HUES64 (cell line): ENCODE data around the gene LYRM1.
"Not testable (repeated sequence)": the region's sequence is repeated elsewhere in the genome, so short reads cannot be mapped to it uniquely, and the experiment has no call there.

ENCODE experiments used
- H3K27ac ChIP-seq: 2 replicates; pipeline ENCODE4 v1.7.0; 2013; ENCODE audit warnings: low read depth, low read length, inconsistent platforms
- H3K27me3 ChIP-seq: 2 replicates; pipeline ENCODE4 v1.6.1; 2013; ENCODE audit warnings: mild to moderate bottlenecking, low read length; ENCODE audit not compliant: insufficient read depth
- H3K36me3 ChIP-seq: 2 replicates; pipeline ENCODE4 v1.6.1; 2013; ENCODE audit warnings: mild to moderate bottlenecking, low read length; ENCODE audit not compliant: insufficient read depth
- H3K4me1 ChIP-seq: 2 replicates; pipeline ENCODE4 v1.6.1; 2013; ENCODE audit warnings: mild to moderate bottlenecking, low read length, moderate library complexity; ENCODE audit not compliant: insufficient read depth
- H3K4me3 ChIP-seq: 2 replicates; pipeline ENCODE4 v1.5.1; 2013; ENCODE audit warnings: mild to moderate bottlenecking, low read length, moderate library complexity
- H3K9ac ChIP-seq: 2 replicates; pipeline ENCODE4 v1.6.1; 2013; ENCODE audit warnings: mild to moderate bottlenecking, low read depth, low read length
- H3K9me3 ChIP-seq: 2 replicates; pipeline ENCODE4 v1.6.1; 2013; ENCODE audit warnings: low read depth, low read length; ENCODE audit not compliant: insufficient read depth
- WGBS: fragments of 150-250, 120-280 bp; methylation state at CpG from one replicate; pipeline ENCODE4 v1.1.7; 2013; ENCODE audit warnings: missing lambda C conversion rate; 5-methylcytosine and 5-hydroxymethylcytosine counted together

Gene LYRM1

GRCh38 chr16:20956319-20956718 lies 55.7 kb downstream of the LYRM1 start:
- Histone ChIP-seq H3K4me3 (no peak overlapping the region), H3K27ac (no peak overlapping the region), H3K27me3 (no peaks in the 10 kb centered on the region), H3K9me3 (no peaks in the 10 kb centered on the region), H3K36me3 (no peaks in the 10 kb centered on the region), H3K4me1 (no peaks in the 10 kb centered on the region), H3K9ac (no peak overlapping the region)
- WGBS: 93% methylated on average over 2 of the region's 3 CpGs

GRCh38 chr16:20957153-20957552 lies 56.6 kb downstream of the LYRM1 start:
- no peaks in the 10 kb centered on the region for H3K4me1 ChIP-seq
- no peak overlapping the region for H3K27ac ChIP-seq
- H3K27me3 ChIP-seq: no peaks in the 10 kb centered on the region
- no peak overlapping the region for H3K4me3 ChIP-seq
- H3K9me3 ChIP-seq: no peaks in the 10 kb centered on the region
- no peaks in the 10 kb centered on the region for H3K36me3 ChIP-seq
- 93% methylated on average over 3 of the region's 3 CpGs for WGBS
- H3K9ac ChIP-seq: no peak overlapping the region

GRCh38 chr16:20960899-20961298 lies 60.3 kb downstream of the LYRM1 start:
- Histone ChIP-seq H3K9me3 (no peaks in the 10 kb centered on the region), H3K4me1 (no peaks in the 10 kb centered on the region), H3K36me3 (no peaks in the 10 kb centered on the region), H3K27ac (no peak overlapping the region), H3K9ac (no peak overlapping the region), H3K27me3 (no peaks in the 10 kb centered on the region), H3K4me3 (no peak overlapping the region)
- WGBS: 97% methylated on average over 5 of the region's 5 CpGs

GRCh38 chr16:20968765-20969164 lies 68.2 kb downstream of the LYRM1 start:
- H3K36me3 ChIP-seq: no peaks in the 10 kb centered on the region
- 43% methylated on average over 2 of the region's 3 CpGs for WGBS
- no peaks in the 10 kb centered on the region for H3K27me3 ChIP-seq
- H3K9me3 ChIP-seq: no peaks in the 10 kb centered on the region
- no peak overlapping the region for H3K27ac ChIP-seq
- H3K9ac ChIP-seq: 0 out of 2 replicates have a peak overlapping the region, but pooled peaks have one; percentile 1
- H3K4me1 ChIP-seq: peaks cover 25% of the 10 kb centered on the region
- H3K4me3 ChIP-seq: no peak overlapping the region

- H3K9ac ChIP-seq: no peak overlapping the region
- H3K27me3 ChIP-seq: no peaks in the 10 kb centered on the region
- no peak overlapping the region for H3K27ac ChIP-seq
- H3K36me3 ChIP-seq: no peaks in the 10 kb centered on the region
- H3K9me3 ChIP-seq: no peaks in the 10 kb centered on the region
- no peak overlapping the region for H3K4me3 ChIP-seq
- 75% methylated on average over 5 of the region's 5 CpGs for WGBS
- peaks cover 25% of the 10 kb centered on the region for H3K4me1 ChIP-seq
These were observed 68.8 kb downstream of the LYRM1 start for GRCh38 chr16:20969386-20969785.

GRCh38 chr16:20971401-20971800 lies 70.8 kb downstream of the LYRM1 start:
- Histone ChIP-seq H3K9ac (no peak overlapping the region), H3K27me3 (no peaks in the 10 kb centered on the region), H3K4me3 (no peak overlapping the region), H3K27ac (no peak overlapping the region), H3K9me3 (no peaks in the 10 kb centered on the region), H3K36me3 (no peaks in the 10 kb centered on the region), H3K4me1 (peaks cover 23% of the 10 kb centered on the region)
- WGBS: 90% methylated on average over 8 of the region's 8 CpGs

GRCh38 chr16:20973201-20973600 lies 72.6 kb downstream of the LYRM1 start:
- H3K4me3 ChIP-seq, H3K36me3 ChIP-seq, H3K9me3 ChIP-seq, H3K27ac ChIP-seq, H3K9ac ChIP-seq, H3K27me3 ChIP-seq: not testable (repeated sequence)
- H3K4me1 ChIP-seq: peaks cover 15% of the 10 kb centered on the region; the same call in 1 of the 2 replicates
- WGBS: 94% methylated on average over 4 of the region's 4 CpGs
